Measurements from ENCODE around the gene SNRNP35.
"Not testable (repeated sequence)": the region's sequence is repeated elsewhere in the genome, so short reads cannot be mapped to it uniquely, and the experiment has no call there.

The SNRNP35 gene

DNA sequence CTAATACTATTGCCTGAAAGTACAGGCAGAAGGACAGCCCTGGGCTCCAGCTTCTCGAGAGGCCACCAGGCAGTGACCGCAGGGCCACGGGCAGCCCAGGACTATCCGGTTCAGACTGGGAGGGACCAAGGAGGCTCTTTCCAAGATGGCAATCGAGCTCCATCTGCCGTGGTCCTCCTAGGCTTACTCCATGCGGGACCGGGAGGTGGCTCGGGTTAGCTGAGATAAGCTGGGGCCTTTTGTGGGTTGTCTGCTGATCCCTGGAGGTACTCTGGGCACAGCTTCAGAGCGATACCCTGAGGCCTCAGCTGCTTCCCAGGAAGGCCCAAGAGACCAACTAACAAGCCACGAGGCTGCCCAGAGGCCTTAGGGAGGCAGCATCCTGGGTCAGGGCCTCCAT is 33.1 kb downstream of the SNRNP35 start:
- H3K9ac ChIP-seq (ENCODE audit: low read length), result no peak overlapping the region
- DNase-seq, result no peak
- H3K36me3 ChIP-seq (replicated peaks; ENCODE audit: insufficient read depth, low read length), result no peaks in the 10 kb centered on the region
- H2AFZ ChIP-seq (ENCODE audit: low read length), result no peak overlapping the region
- no peaks in the 10 kb centered on the region for H3K9me3 ChIP-seq (replicated peaks; ENCODE audit: insufficient read depth, low read length)
- no peaks in the 10 kb centered on the region for H3K9me2 ChIP-seq (replicated peaks; ENCODE audit: insufficient read depth, low read length)
- H3F3A ChIP-seq (ENCODE audit: insufficient read depth, low read length), result no peaks in the 10 kb centered on the region
- H3K27me3 ChIP-seq (replicated peaks; ENCODE audit: insufficient read depth, low read length), result no peaks in the 10 kb centered on the region
- H3K79me2 ChIP-seq (ENCODE audit: low read length), result no peaks in the 10 kb centered on the region
- no peaks in the 10 kb centered on the region for H3K4me1 ChIP-seq (ENCODE audit: low read length)
- no peak overlapping the region for H3K4me3 ChIP-seq (ENCODE audit: low read length)
- H4K20me1 ChIP-seq (ENCODE audit: insufficient read depth, low read length), result no peaks in the 10 kb centered on the region
- TF ChIP-seq EZH2 (optimal IDR thresholded peaks at IDR 0.05; ENCODE audit: low read depth, low read length) (no peak), EZH2phosphoT487 (IDR thresholded peaks at IDR 0.05; ENCODE audit: low read length) (no peak), CTCF (IDR thresholded peaks at IDR 0.05; ENCODE audit: low read length) (no peak)
- no peak overlapping the region for H3K4me2 ChIP-seq (ENCODE audit: low read depth, low read length)
- H3K27ac ChIP-seq (ENCODE audit: low read length), result no peak overlapping the region

DNA sequence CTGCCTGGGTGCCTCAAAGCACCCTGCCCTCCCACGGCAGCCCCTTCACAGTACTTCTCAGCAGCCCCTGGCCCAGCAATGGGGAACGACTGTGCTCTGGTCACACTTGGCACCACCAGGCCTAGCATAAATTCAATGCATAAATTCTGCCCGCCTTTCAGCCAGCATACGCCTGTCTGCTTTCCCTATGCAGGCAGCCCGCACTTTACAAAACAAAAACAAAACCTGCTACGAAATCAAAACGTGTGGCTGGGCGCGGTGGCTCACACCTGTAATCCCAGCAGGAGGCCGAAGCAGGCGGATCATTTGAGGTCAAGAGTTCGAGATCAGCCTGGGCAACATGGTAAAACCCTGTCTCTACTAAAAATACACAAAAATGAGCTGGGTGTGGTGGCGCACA is 33.5 kb downstream of the SNRNP35 start:
- Histone ChIP-seq H3K9me2 (replicated peaks; ENCODE audit: insufficient read depth, low read length) (no peaks in the 10 kb centered on the region), H3K4me2 (ENCODE audit: low read depth, low read length) (no peak overlapping the region), H3K27ac (ENCODE audit: low read length) (no peak overlapping the region), H3K36me3 (replicated peaks; ENCODE audit: insufficient read depth, low read length) (no peaks in the 10 kb centered on the region), H2AFZ (ENCODE audit: low read length) (no peak overlapping the region), H4K20me1 (ENCODE audit: insufficient read depth, low read length) (no peaks in the 10 kb centered on the region), H3K9ac (ENCODE audit: low read length) (no peak overlapping the region), H3K9me3 (replicated peaks; ENCODE audit: insufficient read depth, low read length) (no peaks in the 10 kb centered on the region), H3K4me3 (ENCODE audit: low read length) (no peak overlapping the region), H3F3A (ENCODE audit: insufficient read depth, low read length) (no peaks in the 10 kb centered on the region), H3K79me2 (ENCODE audit: low read length) (no peaks in the 10 kb centered on the region), H3K4me1 (ENCODE audit: low read length) (no peaks in the 10 kb centered on the region), H3K27me3 (replicated peaks; ENCODE audit: insufficient read depth, low read length) (no peaks in the 10 kb centered on the region)
- DNase-seq, result no peak
- no peak for TF ChIP-seq EZH2 (optimal IDR thresholded peaks at IDR 0.05; ENCODE audit: low read depth, low read length)
- no peak for TF ChIP-seq CTCF (IDR thresholded peaks at IDR 0.05; ENCODE audit: low read length)
- TF ChIP-seq EZH2phosphoT487 (IDR thresholded peaks at IDR 0.05; ENCODE audit: low read length), result no peak

DNA sequence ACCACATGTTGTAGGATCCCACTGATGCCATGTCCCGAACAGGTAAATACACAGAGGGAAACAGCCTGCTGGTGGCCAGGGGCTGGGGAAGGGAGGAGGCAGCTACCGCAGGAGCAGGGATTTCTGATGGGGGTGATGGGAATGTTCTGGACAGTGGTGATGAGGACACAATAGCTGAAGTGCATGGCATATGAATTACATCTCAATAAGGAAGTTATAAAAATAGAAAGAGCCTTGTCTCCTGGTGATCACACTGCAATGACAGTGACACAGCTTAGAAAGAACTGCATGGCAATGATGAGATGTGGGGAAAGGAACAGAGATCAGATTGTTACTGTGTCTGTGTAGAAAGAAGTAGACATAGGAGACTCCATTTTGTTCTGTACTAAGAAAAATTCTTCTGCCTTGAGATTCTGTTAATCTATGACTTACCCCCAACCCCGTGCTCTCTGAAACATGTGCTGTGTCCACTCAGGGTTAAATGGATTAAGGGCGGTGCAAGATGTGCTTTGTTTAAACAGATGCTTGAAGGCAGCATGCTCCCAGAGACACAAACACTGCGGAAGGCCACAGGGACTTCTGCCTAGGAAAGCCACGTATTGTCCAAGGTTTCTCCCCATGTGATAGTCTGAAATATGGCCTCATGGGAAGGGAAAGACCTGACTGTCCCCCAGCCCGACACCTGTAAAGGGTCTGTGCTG is 34.5 kb downstream of the SNRNP35 start:
- not testable (repeated sequence) for H3K27me3 ChIP-seq (replicated peaks; ENCODE audit: insufficient read depth, low read length); H3K9me2 ChIP-seq (replicated peaks; ENCODE audit: insufficient read depth, low read length); H3F3A ChIP-seq (ENCODE audit: insufficient read depth, low read length); H3K4me2 ChIP-seq (ENCODE audit: low read depth, low read length); DNase-seq; H3K79me2 ChIP-seq (ENCODE audit: low read length); H2AFZ ChIP-seq (ENCODE audit: low read length); H3K4me3 ChIP-seq (ENCODE audit: low read length); H4K20me1 ChIP-seq (ENCODE audit: insufficient read depth, low read length); H3K36me3 ChIP-seq (replicated peaks; ENCODE audit: insufficient read depth, low read length); H3K9me3 ChIP-seq (replicated peaks; ENCODE audit: insufficient read depth, low read length); H3K4me1 ChIP-seq (ENCODE audit: low read length); H3K27ac ChIP-seq (ENCODE audit: low read length); H3K9ac ChIP-seq (ENCODE audit: low read length)

DNA sequence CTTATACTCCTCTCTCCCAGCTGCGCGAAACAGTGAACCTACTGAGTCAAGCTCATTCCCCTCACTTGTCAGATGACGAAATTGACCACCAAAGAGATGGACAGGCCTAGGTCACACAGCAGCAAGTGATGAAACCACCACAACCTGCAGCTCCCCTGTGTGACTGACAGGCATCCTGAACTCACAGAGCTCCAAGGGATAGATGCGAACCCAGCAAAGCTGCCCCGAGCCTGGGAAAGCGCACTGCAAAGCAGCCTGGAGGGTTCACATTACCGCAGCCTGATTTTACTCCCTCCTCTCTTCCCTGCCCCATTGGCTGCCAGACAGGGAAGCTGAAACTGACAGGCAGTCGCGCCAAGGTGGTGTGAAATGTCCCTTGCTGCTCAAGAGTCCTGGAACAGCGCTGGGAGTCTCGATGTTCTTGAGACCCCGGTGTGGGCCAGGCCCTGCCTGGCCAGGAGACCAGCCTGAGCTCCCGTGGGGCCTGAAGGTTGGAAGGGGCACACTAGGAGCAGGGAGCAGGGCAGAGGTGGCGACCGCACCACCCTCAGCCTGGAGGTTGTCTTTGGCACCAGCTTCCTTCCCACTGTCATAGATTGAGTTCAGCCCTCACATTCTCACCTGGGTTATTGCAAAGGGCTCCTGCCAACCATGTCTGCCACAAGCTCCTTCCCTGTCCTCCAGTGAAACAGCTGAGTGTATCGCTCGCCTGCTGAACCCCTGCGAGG is 36.3 kb downstream of the SNRNP35 start:
- no peaks in the 10 kb centered on the region for H3K9me3 ChIP-seq (replicated peaks; ENCODE audit: insufficient read depth, low read length)
- no peaks in the 10 kb centered on the region for H3K27me3 ChIP-seq (replicated peaks; ENCODE audit: insufficient read depth, low read length)
- H3K27ac ChIP-seq (ENCODE audit: low read length), result no peak overlapping the region
- no peak overlapping the region for H2AFZ ChIP-seq (ENCODE audit: low read length)
- H4K20me1 ChIP-seq (ENCODE audit: insufficient read depth, low read length), result no peaks in the 10 kb centered on the region
- H3K36me3 ChIP-seq (replicated peaks; ENCODE audit: insufficient read depth, low read length), result no peaks in the 10 kb centered on the region
- H3K79me2 ChIP-seq (ENCODE audit: low read length), result no peaks in the 10 kb centered on the region
- DNase-seq, result no peak
- H3K9ac ChIP-seq (ENCODE audit: low read length), result no peak overlapping the region
- TF ChIP-seq EZH2 (optimal IDR thresholded peaks at IDR 0.05; ENCODE audit: low read depth, low read length) (no peak), CTCF (IDR thresholded peaks at IDR 0.05; ENCODE audit: low read length) (no peak), EZH2phosphoT487 (IDR thresholded peaks at IDR 0.05; ENCODE audit: low read length) (no peak)
- H3K4me3 ChIP-seq (ENCODE audit: low read length), result no peak overlapping the region
- no peak overlapping the region for H3K4me2 ChIP-seq (ENCODE audit: low read depth, low read length)
- no peaks in the 10 kb centered on the region for H3K9me2 ChIP-seq (replicated peaks; ENCODE audit: insufficient read depth, low read length)
- H3K4me1 ChIP-seq (ENCODE audit: low read length), result no peaks in the 10 kb centered on the region
- H3F3A ChIP-seq (ENCODE audit: insufficient read depth, low read length), result no peaks in the 10 kb centered on the region
